NCI-H2196 (cell line): Measurements from ENCODE around the gene KIAA1549.
A peak's percentile ranks its signal among the peaks of the same experiment; 100 is the strongest.
"Not testable (repeated sequence)": the region's sequence is repeated elsewhere in the genome, so short reads cannot be mapped to it uniquely, and the experiment has no call there.

Source experiments
- DNase-seq: peaks from one replicate; lab custom pipeline; 2025; ENCODE audit not compliant: unreplicated experiment; lab: John Stamatoyannopoulos, UW

Gene KIAA1549

GRCh38 chr7:138981332-138982203, at the start of gene KIAA1549:
Gene KIAA1549 (minus strand): TSS chr7:138981389. CDS start chr7:138981269, 120 bp downstream.
- peak; percentile 72 for DNase-seq

- DNase-seq: no peak
Observed at GRCh38 chr7:139029353-139029752, 48.2 kb upstream of the KIAA1549 start.

- no peak for DNase-seq
Observed at GRCh38 chr7:139026551-139026950, 45.4 kb upstream of the KIAA1549 start.

GRCh38 chr7:139025861-139026260, 44.7 kb upstream of the KIAA1549 start:
- DNase-seq: not testable (repeated sequence)

- DNase-seq: no peak
Observed at GRCh38 chr7:139023076-139023475, 41.9 kb upstream of the KIAA1549 start.

- DNase-seq: no peak
Observed at GRCh38 chr7:139022286-139022685, 41.1 kb upstream of the KIAA1549 start.

GRCh38 chr7:139018910-139019309, 37.7 kb upstream of the KIAA1549 start:
- no peak for DNase-seq

- peak; percentile 68 for DNase-seq
Observed at GRCh38 chr7:139016931-139017511, 35.8 kb upstream of the KIAA1549 start.

- DNase-seq: no peak
Observed at GRCh38 chr7:139011373-139011772, 30.2 kb upstream of the KIAA1549 start.

- DNase-seq: no peak
Observed at GRCh38 chr7:139004321-139005090, 23.3 kb upstream of the KIAA1549 start.

GRCh38 chr7:138999414-138999813, 18.2 kb upstream of the KIAA1549 start:
- DNase-seq: no peak

GRCh38 chr7:138992052-138992531, 10.9 kb upstream of the KIAA1549 start:
- DNase-seq: no peak

- DNase-seq: no peak
Observed at GRCh38 chr7:138987686-138988085, 6.5 kb upstream of the KIAA1549 start.

- DNase-seq: no peak
Observed at GRCh38 chr7:138982204-138982623, 1.0 kb upstream of the KIAA1549 start.

GRCh38 chr7:138980563-138981291, 462 bp downstream of the KIAA1549 start:
- DNase-seq: no peak

- DNase-seq: no peak
Observed at GRCh38 chr7:138979988-138980562, 1.1 kb downstream of the KIAA1549 start.

- DNase-seq: no peak
Observed at GRCh38 chr7:138979226-138979979, 1.8 kb downstream of the KIAA1549 start.

- no peak for DNase-seq
Observed at GRCh38 chr7:138978541-138979184, 2.5 kb downstream of the KIAA1549 start.

- DNase-seq: not testable (repeated sequence)
Observed at GRCh38 chr7:138976161-138976560, 5.0 kb downstream of the KIAA1549 start.
